ENCODE data around the gene DNAJC8.

DNAJC8 gene

DNA sequence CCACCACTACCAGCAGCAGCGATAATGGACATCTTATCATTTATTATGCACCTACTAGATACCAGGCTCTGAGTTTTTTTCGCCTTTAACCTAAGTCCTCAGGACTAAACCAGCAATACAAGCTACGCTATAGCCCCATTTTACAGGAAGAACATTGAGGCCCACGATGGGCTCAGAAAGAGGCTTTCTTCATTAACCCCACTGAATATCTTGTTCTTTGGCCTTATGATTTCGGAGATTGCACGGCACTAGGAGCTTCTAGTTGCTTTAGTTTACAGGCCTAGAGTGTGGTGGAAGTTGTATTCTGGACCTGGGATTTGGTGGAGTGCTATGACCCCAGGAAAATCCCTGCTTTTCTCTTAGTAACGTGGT lies 28.0 kb upstream of the DNAJC8 start:
- peak overlapping the region; percentile 97 for H3K4me3 ChIP-seq (ENCODE audit: low read depth, low read length)
- TF ChIP-seq, protein P1, sequence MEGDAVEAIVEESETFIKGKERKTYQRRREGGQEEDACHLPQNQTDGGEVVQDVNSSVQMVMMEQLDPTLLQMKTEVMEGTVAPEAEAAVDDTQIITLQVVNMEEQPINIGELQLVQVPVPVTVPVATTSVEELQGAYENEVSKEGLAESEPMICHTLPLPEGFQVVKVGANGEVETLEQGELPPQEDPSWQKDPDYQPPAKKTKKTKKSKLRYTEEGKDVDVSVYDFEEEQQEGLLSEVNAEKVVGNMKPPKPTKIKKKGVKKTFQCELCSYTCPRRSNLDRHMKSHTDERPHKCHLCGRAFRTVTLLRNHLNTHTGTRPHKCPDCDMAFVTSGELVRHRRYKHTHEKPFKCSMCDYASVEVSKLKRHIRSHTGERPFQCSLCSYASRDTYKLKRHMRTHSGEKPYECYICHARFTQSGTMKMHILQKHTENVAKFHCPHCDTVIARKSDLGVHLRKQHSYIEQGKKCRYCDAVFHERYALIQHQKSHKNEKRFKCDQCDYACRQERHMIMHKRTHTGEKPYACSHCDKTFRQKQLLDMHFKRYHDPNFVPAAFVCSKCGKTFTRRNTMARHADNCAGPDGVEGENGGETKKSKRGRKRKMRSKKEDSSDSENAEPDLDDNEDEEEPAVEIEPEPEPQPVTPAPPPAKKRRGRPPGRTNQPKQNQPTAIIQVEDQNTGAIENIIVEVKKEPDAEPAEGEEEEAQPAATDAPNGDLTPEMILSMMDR (IDR thresholded peaks at IDR 0.05; ENCODE audit: low read depth, low read length) = no peak

DNA sequence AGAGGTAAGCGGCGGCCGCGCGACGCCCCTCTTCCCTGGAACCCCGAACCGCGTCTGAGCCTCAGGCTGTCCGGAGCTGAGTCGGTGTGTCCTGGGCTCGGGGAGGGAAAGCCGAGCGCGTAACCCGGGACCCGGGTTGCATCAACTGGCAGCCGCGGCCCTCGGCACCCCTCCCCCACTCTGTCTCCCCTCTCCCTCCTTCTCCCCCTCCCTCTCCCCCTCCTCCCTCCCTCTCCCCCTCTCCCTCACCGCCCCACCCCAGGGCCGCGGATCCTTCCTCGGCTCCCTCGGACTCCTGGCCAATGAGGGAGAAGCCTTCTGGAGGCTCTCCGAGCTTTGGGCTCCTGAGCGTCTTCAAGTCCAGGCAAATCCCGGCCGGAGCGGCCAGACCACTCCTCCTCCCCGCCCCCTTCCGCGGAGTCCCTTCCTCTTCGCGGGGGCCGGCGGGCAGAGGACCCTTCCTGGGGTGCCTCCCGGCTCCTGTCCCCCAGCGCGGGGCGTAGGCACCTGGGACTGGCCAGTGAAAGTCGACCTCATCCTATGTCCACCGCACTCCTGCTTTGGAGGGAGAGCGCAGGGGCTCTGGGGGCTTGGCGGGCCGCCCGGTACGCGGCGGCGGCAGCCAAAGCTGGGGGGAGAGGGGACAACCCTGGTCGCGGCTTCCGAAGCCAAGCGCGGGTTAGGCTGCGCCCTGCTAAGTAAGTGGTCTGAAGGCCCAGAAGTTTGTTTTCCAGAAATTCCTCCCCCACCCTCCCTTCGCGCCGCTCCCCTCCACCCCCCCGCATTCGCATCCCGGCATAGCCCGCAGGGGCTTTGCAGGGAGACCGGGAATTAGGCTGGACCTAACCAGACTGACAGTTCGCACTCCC lies 27.3 kb upstream of the DNAJC8 start:
- H3K4me3 ChIP-seq (ENCODE audit: low read depth, low read length) = peak overlapping the region; percentile 97
- TF ChIP-seq, protein P1 (IDR thresholded peaks at IDR 0.05; ENCODE audit: low read depth, low read length) = no peak

DNA sequence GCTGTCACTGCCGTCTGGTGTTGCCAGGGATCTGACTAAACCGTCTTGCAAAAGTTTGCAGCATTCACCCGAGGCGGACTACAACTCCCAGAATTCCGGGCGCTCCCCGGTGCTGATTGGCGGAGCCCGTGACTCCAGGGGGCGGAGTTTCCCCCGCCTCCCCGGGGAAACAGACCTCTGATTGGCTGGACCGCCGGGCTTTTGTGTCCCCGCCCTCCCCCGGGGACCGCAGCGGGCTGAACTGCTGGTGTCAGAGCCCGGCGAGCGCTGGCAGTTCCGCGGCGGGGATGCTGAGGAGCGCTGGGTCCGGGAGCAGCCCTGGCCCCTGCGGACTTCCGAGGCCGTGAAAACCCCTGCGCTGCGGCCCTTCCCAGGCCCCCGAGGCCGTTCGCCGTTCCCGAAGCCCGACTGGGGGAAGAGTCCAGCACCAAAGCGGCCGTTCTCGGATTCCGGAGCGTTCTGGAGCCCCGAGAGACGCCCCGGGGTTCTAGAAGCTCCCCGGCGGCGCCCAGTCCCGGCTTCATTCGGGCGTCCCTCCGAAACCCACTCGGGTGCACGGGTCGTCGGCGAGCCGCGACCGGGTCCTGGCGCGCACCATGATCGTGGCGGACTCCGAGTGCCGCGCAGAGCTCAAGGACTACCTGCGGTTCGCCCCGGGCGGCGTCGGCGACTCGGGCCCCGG lies 26.6 kb upstream of the DNAJC8 start, which contains the start of gene SESN2:
TSS of gene SESN2 (plus strand) at position 267 of the 682 bp plus-strand sequence. CDS start at position 597, 330 bp downstream.
- peak within 1 kb of the TSS; percentile 97 for H3K4me3 ChIP-seq (ENCODE audit: low read depth, low read length)
- TF ChIP-seq, protein P1 (IDR thresholded peaks at IDR 0.05; ENCODE audit: low read depth, low read length) = no peak

DNA sequence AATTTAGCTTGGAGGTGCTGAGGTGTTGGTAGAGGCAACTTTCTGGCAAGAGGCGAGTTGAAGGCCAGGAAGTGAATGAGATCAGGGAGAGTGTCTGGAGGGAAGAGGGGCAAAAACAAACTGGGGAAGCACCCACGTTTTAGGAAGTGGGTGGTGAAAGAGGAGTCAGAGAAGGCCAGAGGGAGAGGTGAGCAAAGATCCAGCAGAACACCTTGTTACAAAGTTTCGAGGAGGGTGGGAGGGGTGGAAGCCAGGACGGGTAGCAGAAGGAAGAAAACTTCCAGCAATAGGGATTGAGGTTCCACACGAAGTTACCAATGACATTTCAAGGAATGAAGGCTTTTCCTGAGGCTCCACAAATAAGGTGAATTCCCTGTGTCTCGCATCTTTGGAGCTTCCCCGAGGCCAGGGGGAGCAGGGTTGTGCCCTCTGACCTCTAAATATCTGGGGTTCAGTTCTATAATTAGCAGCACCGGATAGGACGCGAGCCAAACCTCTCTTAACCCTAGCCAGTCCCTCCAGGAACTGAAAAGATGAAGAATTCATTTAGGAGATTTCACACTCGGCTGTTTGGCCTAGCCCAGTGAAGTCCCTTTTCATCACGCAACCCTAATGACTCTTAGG lies 25.9 kb upstream of the DNAJC8 start:
- peak overlapping the region; percentile 23 for H3K4me3 ChIP-seq (ENCODE audit: low read depth, low read length)
- TF ChIP-seq, protein P1 (IDR thresholded peaks at IDR 0.05; ENCODE audit: low read depth, low read length) = no peak

DNA sequence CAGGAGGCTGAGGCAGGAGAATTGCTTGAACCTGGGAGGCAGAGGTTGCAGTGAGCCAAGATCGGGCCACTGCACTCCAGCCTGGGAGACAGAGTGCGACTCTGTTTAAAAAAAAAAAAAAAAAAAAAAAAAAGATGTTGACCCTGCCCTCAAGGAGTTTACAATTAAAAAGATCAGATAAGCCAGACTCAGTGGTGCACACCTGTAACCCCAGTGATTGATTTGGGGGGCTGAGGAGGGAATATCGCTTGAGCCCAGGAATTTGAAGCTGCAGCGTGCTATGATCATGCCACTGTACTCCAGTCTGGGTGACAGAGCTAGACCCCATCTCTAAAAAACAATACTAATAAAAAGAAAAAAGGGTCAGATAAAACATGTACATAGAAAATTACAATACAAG lies 24.9 kb upstream of the DNAJC8 start:
- TF ChIP-seq, protein P1 (IDR thresholded peaks at IDR 0.05; ENCODE audit: low read depth, low read length) = no peak
- H3K4me3 ChIP-seq (ENCODE audit: low read depth, low read length) = no peak overlapping the region

DNA sequence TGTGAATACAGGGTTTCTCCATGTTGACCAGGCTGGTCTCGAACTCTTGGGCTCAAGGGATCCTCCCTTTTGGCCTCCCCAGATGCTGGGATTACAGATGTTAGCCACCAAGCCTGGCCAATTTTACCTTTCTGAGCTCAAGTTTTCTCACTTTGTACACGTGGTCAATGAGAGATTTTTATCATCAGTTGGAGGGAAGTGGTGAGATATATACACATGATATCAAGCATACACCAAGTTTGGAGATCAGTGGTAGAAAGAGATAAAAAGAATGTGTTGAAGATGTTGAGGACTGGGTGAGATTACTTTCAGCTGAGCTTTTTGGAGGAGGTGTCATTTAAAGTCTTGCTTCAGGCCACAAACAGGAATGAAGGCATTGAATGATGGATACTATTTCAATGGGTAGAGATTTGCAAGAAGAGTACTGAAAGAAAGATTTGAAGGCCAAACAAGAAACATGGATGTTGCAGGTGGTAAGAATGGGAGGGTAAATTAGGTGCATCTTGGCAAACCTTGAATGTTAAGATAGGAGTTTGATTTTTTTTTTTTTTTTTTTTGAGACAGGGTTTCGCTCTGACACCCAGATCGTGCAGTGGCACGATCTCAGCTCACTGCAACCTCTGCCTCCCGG lies 23.5 kb upstream of the DNAJC8 start:
- no peak overlapping the region for H3K4me3 ChIP-seq (ENCODE audit: low read depth, low read length)
- TF ChIP-seq, protein P1 (IDR thresholded peaks at IDR 0.05; ENCODE audit: low read depth, low read length) = no peak
